Left lung (tissue), 10 donors: ENCODE results near the gene RASAL2. TPM values are rescaled to one million over a fixed set of nuclear protein-coding genes. Genes with fewer than 3 reads are reported as not detected.

Source experiments
- ATAC-seq: fragments of 200-7000 bp; cut with Tn5 transposase; one replicate; pipeline ENCODE4 v1.9.1; 2020; ENCODE audit warnings: moderate library complexity
- DNase-seq, 4 donors: peaks; one replicate each; pipeline ENCODE4 v3.0.0-alpha.2; 2013 to 2020
- H3K27ac ChIP-seq, 2 donors: fragments of 200-600 bp; sonication (generic) in 1 of 2; one replicate each; pipeline versions ENCODE4 v1.5.0 to v1.8.0; 2020 to 2021
- H3K27me3 ChIP-seq, 2 donors: fragments of 200-600 bp; sonication (generic) in 1 of 2; one replicate each; pipeline versions ENCODE4 v1.5.0 to v1.8.0; 2020 to 2021
- H3K36me3 ChIP-seq, 2 donors: fragments of 200-600 bp; sonication (generic) in 1 of 2; one replicate each; pipeline versions ENCODE4 v1.5.0 to v1.8.0; 2020 to 2021
- H3K4me1 ChIP-seq, 2 donors: fragments of 200-600 bp; one replicate each; pipeline ENCODE4 v1.8.0; 2021
- H3K4me3 ChIP-seq, 2 donors: fragments of 200-600 bp; sonication (generic) in 1 of 2; one replicate each; pipeline versions ENCODE4 v1.5.0 to v1.8.0; 2020 to 2021; ENCODE audit warnings: mild to moderate bottlenecking in 1 of 2
- H3K9me3 ChIP-seq, 2 donors: fragments of 200-600 bp; sonication (generic) in 1 of 2; one replicate each; pipeline versions ENCODE4 v1.5.0 to v1.8.0; 2020 to 2021
- CTCF ChIP-seq, 2 donors: fragments of 200-600 bp; sonication (generic) in 1 of 2; IDR thresholded peaks; one replicate each; pipeline versions ENCODE4 v1.5.0 to v1.8.0; 2021; ENCODE audit warnings: antibody characterized with exemption in 2 of 2
- intact Hi-C, 2 donors: fragments of 100-400 bp; cut with DNase I; formaldehyde crosslinking; loops; one replicate each; pipeline versions ENCODE4 v1.11.2 to v1.14.2; 2022
- polyA plus RNA-seq, 6 donors: library from polyadenylated mRNA; unstranded; fragments of 120-200 nt; gene quantifications; one replicate each; pipeline ENCODE4 v1.2.1, GENCODE V29; 2013; ENCODE audit not compliant: insufficient read length in 6 of 6
- total RNA-seq, 2 donors: library from RNA; stranded (reverse); fragmentation: NEBNext Ultra II Directional; extraction: Animal tissue kit (Norgen Biotek cat#: 25700); gene quantifications; one replicate each; pipeline ENCODE4 v1.2.1, GENCODE V29; 2021
- donor health status: DM: no; HTN: yes; CAD: no.
- donor health status: DM: no; HTN: no; CAD: no.

The RASAL2 gene
- total and polyA plus RNA-seq, 8 donors, result 26.4 to 35.6 (median 29.5) TPM

GRCh38 chr1:178169649-178170048, 75.7 kb downstream of the RASAL2 start:
- H3K27me3 ChIP-seq, result no peaks in the 10 kb centered on the region
- intact Hi-C loops, result no loop called here
- DNase-seq (no peak), ATAC-seq (peak; percentile 61)
- peaks cover 0 to 13% of the 10 kb centered on the region in 2 donors for H3K4me1 ChIP-seq
- TF ChIP-seq CTCF (IDR thresholded peaks at IDR 0.05), result no peak
- no peak overlapping the region for H3K4me3 ChIP-seq
- H3K27ac ChIP-seq, result no peak overlapping the region
- no peaks in the 10 kb centered on the region for H3K9me3 ChIP-seq
- no peaks in the 10 kb centered on the region for H3K36me3 ChIP-seq

GRCh38 chr1:178172939-178173338, 79.0 kb downstream of the RASAL2 start:
- Histone ChIP-seq H3K4me1 (peaks cover 0 to 13% of the 10 kb centered on the region in 2 donors), H3K36me3 (no peaks in the 10 kb centered on the region), H3K9me3 (no peaks in the 10 kb centered on the region), H3K4me3 (no peak overlapping the region), H3K27me3 (no peaks in the 10 kb centered on the region), H3K27ac (no peak overlapping the region)
- no peak for TF ChIP-seq CTCF (IDR thresholded peaks at IDR 0.05)
- intact Hi-C loops, result no loop called here
- DNase-seq (no peak), ATAC-seq (no peak)

- Histone ChIP-seq H3K4me3 (no peak overlapping the region), H3K36me3 (no peaks in the 10 kb centered on the region), H3K27ac (peak overlapping the region in 1 of 2 donors; percentile 3), H3K27me3 (no peaks in the 10 kb centered on the region), H3K4me1 (peaks cover 0 to 10% of the 10 kb centered on the region in 2 donors), H3K9me3 (no peaks in the 10 kb centered on the region)
- DNase-seq (peak in 1 of 4 donors; percentile 4), ATAC-seq (no peak)
- no peak for TF ChIP-seq CTCF (IDR thresholded peaks at IDR 0.05)
- intact Hi-C loops, result no loop called here
Observed at GRCh38 chr1:178174539-178174938, 80.6 kb downstream of the RASAL2 start.

GRCh38 chr1:178180405-178180804, 86.5 kb downstream of the RASAL2 start:
- H3K4me3 ChIP-seq, result no peak overlapping the region
- intact Hi-C loops, result no loop called here
- H3K27ac ChIP-seq, result no peak overlapping the region
- no peaks in the 10 kb centered on the region for H3K27me3 ChIP-seq
- no peaks in the 10 kb centered on the region for H3K36me3 ChIP-seq
- TF ChIP-seq CTCF (IDR thresholded peaks at IDR 0.05), result no peak
- no peaks in the 10 kb centered on the region for H3K4me1 ChIP-seq
- DNase-seq, result no peak
- no peak for ATAC-seq
- no peaks in the 10 kb centered on the region for H3K9me3 ChIP-seq

- H3K9me3 ChIP-seq, result no peaks in the 10 kb centered on the region
- no peaks in the 10 kb centered on the region for H3K27me3 ChIP-seq
- no peaks in the 10 kb centered on the region for H3K36me3 ChIP-seq
- no peak for DNase-seq
- intact Hi-C loops, result no loop called here
- ATAC-seq, result no peak
- H3K4me3 ChIP-seq, result no peak overlapping the region
- no peak for TF ChIP-seq CTCF (IDR thresholded peaks at IDR 0.05)
- peaks cover 0 to 4% of the 10 kb centered on the region in 2 donors for H3K4me1 ChIP-seq
- no peak overlapping the region for H3K27ac ChIP-seq
Observed at GRCh38 chr1:178183796-178184195, 89.9 kb downstream of the RASAL2 start.
